BE2C (cell line): ENCODE results near the gene TCF21.
"Not testable (repeated sequence)": the region's sequence is repeated elsewhere in the genome, so short reads cannot be mapped to it uniquely, and the experiment has no call there.

Experiments
- DNase-seq: peaks from one replicate; pipeline ENCODE4 v3.0.0-alpha.2; 2020
- H3K27me3 ChIP-seq: fragments of 250-450 bp; sonication (Bioruptor Pico); 2 replicates; pipeline ENCODE4 v1.5.1; 2020; ENCODE audit warnings: mild to moderate bottlenecking
- H3K36me3 ChIP-seq: fragments of 250-450 bp; sonication (Bioruptor Pico); 2 replicates; pipeline ENCODE4 v1.5.1; 2020; ENCODE audit warnings: mild to moderate bottlenecking
- H3K4me1 ChIP-seq: fragments of 250-450 bp; sonication (Bioruptor Pico); 2 replicates; pipeline ENCODE4 v1.5.1; 2020
- H3K4me3 ChIP-seq: 2 replicates; pipeline ENCODE4 v1.5.1; 2011; ENCODE audit warnings: low read depth, low read length
- H3K9me3 ChIP-seq: fragments of 250-450 bp; sonication (Bioruptor Pico); 2 replicates; pipeline ENCODE4 v1.5.1; 2020
- CTCF ChIP-seq: IDR thresholded peaks from 2 replicates; pipeline ENCODE4 v1.5.1; 2012; ENCODE audit warnings: mild to moderate bottlenecking, low read depth, low read length

The TCF21 gene

GRCh38 chr6:133855276-133855990, 33.5 kb upstream of the TCF21 start:
- Histone ChIP-seq H3K36me3 (no peaks in the 10 kb centered on the region), H3K4me1 (no peaks in the 10 kb centered on the region), H3K4me3 (no peak overlapping the region), H3K27me3 (peaks cover 63% of the 10 kb centered on the region), H3K9me3 (no peaks in the 10 kb centered on the region)
- TF ChIP-seq CTCF, result no peak
- DNase-seq, result no peak

- Histone ChIP-seq H3K4me1 (no peaks in the 10 kb centered on the region), H3K4me3 (no peak overlapping the region), H3K9me3 (no peaks in the 10 kb centered on the region), H3K36me3 (no peaks in the 10 kb centered on the region), H3K27me3 (peaks cover 63% of the 10 kb centered on the region)
- TF ChIP-seq CTCF, result no peak
- DNase-seq, result no peak
Measured at GRCh38 chr6:133855991-133856370, 32.9 kb upstream of the TCF21 start.

- H3K4me3 ChIP-seq, result no peak overlapping the region
- no peak for DNase-seq
- TF ChIP-seq CTCF, result no peak
- no peaks in the 10 kb centered on the region; the same call in 1 of the 2 replicates for H3K9me3 ChIP-seq
- no peaks in the 10 kb centered on the region for H3K36me3 ChIP-seq
- peaks cover 57% of the 10 kb centered on the region for H3K27me3 ChIP-seq
- no peaks in the 10 kb centered on the region for H3K4me1 ChIP-seq
Measured at GRCh38 chr6:133856911-133857310, 32.0 kb upstream of the TCF21 start.

GRCh38 chr6:133857696-133858095, 31.2 kb upstream of the TCF21 start:
- H3K4me1 ChIP-seq, result no peaks in the 10 kb centered on the region
- H3K4me3 ChIP-seq, result no peak overlapping the region
- peaks cover 49% of the 10 kb centered on the region for H3K27me3 ChIP-seq
- no peak for TF ChIP-seq CTCF
- H3K36me3 ChIP-seq, result no peaks in the 10 kb centered on the region
- no peaks in the 10 kb centered on the region; the same call in 1 of the 2 replicates for H3K9me3 ChIP-seq
- no peak for DNase-seq

- H3K36me3 ChIP-seq, H3K4me1 ChIP-seq, H3K9me3 ChIP-seq, H3K4me3 ChIP-seq, DNase-seq: not testable (repeated sequence)
- peaks cover 13% of the 10 kb centered on the region for H3K27me3 ChIP-seq
Measured at GRCh38 chr6:133861337-133861736, 27.6 kb upstream of the TCF21 start.

- no peaks in the 10 kb centered on the region; the same call in 1 of the 2 replicates for H3K27me3 ChIP-seq
- H3K4me1 ChIP-seq, result no peaks in the 10 kb centered on the region
- H3K9me3 ChIP-seq, result no peaks in the 10 kb centered on the region; the same call in 1 of the 2 replicates
- no peaks in the 10 kb centered on the region for H3K36me3 ChIP-seq
- TF ChIP-seq CTCF, result no peak
- H3K4me3 ChIP-seq, result no peak overlapping the region
- no peak for DNase-seq
Measured at GRCh38 chr6:133863228-133863627, 25.7 kb upstream of the TCF21 start.
